VCaP (cell line): ENCODE measurements around the gene FOXRED2.

Experiments
- H3K27ac ChIP-seq: fragments of 450-650 bp; 2 replicates; pipeline ENCODE4 v1.5.1; 2017
- CTCF ChIP-seq: fragments of 450-650 bp; conservative IDR thresholded peaks from 2 replicates; pipeline ENCODE4 v1.5.1; 2017; ENCODE audit warnings: mild to moderate bottlenecking, moderate library complexity

Gene FOXRED2

GRCh38 chr22:36466258-36466657, 40.6 kb downstream of the FOXRED2 start:
- TF ChIP-seq CTCF = no peak

DNA sequence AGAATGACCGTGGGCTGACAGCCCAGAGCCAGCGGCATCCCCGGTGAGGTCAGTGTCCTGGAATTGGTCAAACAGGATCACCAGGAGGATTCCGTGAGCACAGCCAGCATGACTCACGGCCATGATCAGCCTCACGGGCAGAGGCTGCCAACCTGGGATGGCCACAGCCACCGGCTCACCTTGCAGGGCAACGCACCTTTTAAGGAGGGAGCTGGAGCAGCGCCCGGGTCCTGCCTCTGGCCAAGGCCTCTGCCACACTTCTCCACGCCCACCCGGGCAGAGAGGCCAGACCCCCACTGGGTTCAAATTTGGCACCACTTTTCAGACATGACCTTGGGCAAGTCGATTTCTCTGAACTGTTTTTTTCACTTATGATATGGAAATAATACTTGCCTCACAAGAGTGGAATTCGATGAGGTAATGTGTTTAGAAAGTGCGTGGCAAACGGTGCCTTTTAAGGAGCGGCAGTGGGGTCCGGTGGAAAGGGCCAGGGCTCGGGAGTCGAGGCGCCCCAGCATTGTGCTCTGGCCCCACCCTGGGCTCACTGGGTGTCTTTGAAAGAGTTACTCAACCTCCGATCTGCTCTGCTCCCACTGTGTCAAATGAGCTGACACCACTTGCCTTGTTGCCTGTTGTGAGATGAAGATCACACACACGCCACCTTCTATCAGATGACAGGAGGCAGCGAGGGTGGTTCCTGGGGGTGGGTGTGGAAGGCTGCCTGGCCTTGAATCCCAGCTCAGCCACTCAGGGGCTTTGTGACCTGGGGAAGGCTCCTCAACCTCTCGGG, 41.4 kb downstream of the FOXRED2 start:
- no peak for TF ChIP-seq CTCF
- H3K27ac ChIP-seq = no peak overlapping the region

More at GRCh38 chr22:36466258-36466657, 40.6 kb downstream of the FOXRED2 start:
- H3K27ac ChIP-seq = no peak overlapping the region

- TF ChIP-seq CTCF = no peak
- no peak overlapping the region for H3K27ac ChIP-seq
Observed at GRCh38 chr22:36464715-36465231, 42.1 kb downstream of the FOXRED2 start.

DNA sequence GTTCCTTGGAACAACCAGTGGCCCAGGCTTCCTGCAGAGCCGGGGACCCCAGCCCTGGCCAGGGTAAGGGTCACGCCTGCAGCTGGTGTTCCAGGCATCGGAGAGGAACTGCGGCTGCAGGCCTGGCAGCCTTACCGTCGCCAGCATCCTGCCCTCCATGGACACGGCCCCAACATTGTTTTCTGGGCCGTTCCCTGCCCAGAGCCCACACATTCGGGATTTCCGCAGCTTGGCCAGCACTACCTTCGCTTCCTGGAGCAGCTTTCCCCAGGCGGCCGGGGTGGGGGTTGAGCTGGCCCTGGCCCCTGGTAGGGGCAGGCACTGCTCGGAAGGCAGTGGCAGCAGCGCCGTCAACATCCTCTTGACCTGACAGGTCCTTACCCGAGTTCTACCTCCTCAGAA, 43.1 kb downstream of the FOXRED2 start:
- no peak overlapping the region for H3K27ac ChIP-seq
- TF ChIP-seq CTCF = no peak

GRCh38 chr22:36461665-36462649, 44.9 kb downstream of the FOXRED2 start:
- TF ChIP-seq CTCF = no peak
- H3K27ac ChIP-seq = no peak overlapping the region

- TF ChIP-seq CTCF = no peak
- no peak overlapping the region for H3K27ac ChIP-seq
Observed at GRCh38 chr22:36460202-36460601, 46.6 kb downstream of the FOXRED2 start.
